OCI-LY7 (cell line): ENCODE results near the gene PCGF3. TPM values are rescaled to one million over a fixed set of nuclear protein-coding genes. Genes with fewer than 3 reads are reported as not detected.
"Not testable (repeated sequence)": the region's sequence is repeated elsewhere in the genome, so short reads cannot be mapped to it uniquely, and the experiment has no call there.

Source experiments
- BruUV-seq: library from RNA; stranded (reverse); fragments of 400-500 nt; replicated peaks from 2 replicates; lab custom pipeline; 2021; lab: Mats Ljungman, UMichigan
- CTCF ChIA-PET: fragments of 300-600 bp; sonication (Branson Sonifier 250); formaldehyde crosslinking; loops from one replicate; lab custom pipeline; 2022; ENCODE audit warnings: antibody characterized with exemption; ENCODE audit not compliant: unreplicated experiment; lab: Charles Lee
- POLR2A ChIA-PET: fragments of 300-600 bp; sonication (Branson Sonifier 250); formaldehyde crosslinking; loops from one replicate; lab custom pipeline; 2022; ENCODE audit warnings: antibody characterized with exemption; lab: Charles Lee
- DNase-seq: peaks from one replicate; pipeline ENCODE4 v3.0.0-alpha.2; 2015; ENCODE audit warnings: low spot score
- H2AFZ ChIP-seq: fragments of 200-600 bp; sonication (generic), shearing (Covaris generic); 2 replicates; pipeline ENCODE4 v1.6.1; 2014; ENCODE audit warnings: mild to moderate bottlenecking, antibody characterized with exemption, low read length, moderate library complexity
- H3K27ac ChIP-seq: fragments of 200-600 bp; sonication (generic); 2 replicates; pipeline ENCODE4 v1.5.1; 2014; ENCODE audit warnings: mixed run types, low read depth, mild to moderate bottlenecking, moderate library complexity, low read length, inconsistent platforms; ENCODE audit not compliant: poor library complexity, severe bottlenecking
- H3K36me3 ChIP-seq: fragments of 200-600 bp; sonication (generic); 2 replicates; pipeline ENCODE4 v1.6.1; 2014; ENCODE audit warnings: mild to moderate bottlenecking, antibody characterized with exemption, low read length, moderate library complexity, mixed read lengths; ENCODE audit not compliant: insufficient read depth
- H3K4me1 ChIP-seq: fragments of 200-600 bp; sonication (generic); 2 replicates; pipeline ENCODE4 v1.5.1; 2014; ENCODE audit warnings: mild to moderate bottlenecking, low read length; ENCODE audit not compliant: insufficient read depth, poor library complexity, severe bottlenecking
- H3K4me2 ChIP-seq: fragments of 200-600 bp; sonication (generic); 2 replicates; pipeline ENCODE4 v1.6.1; 2014; ENCODE audit warnings: mild to moderate bottlenecking, low read length
- H3K4me3 ChIP-seq: fragments of 200-600 bp; sonication (generic); 2 replicates; pipeline ENCODE4 v1.5.1; 2014; ENCODE audit warnings: mild to moderate bottlenecking, low read depth, low read length; ENCODE audit not compliant: poor library complexity, severe bottlenecking
- H3K79me2 ChIP-seq: fragments of 200-600 bp; sonication (generic); 2 replicates; pipeline ENCODE4 v1.6.1; 2016; ENCODE audit warnings: low read depth, mild to moderate bottlenecking, low read length, moderate library complexity, mixed read lengths; ENCODE audit not compliant: insufficient read depth
- H3K9me2 ChIP-seq: fragments of 200-600 bp; sonication (generic); 2 replicates; pipeline ENCODE4 v1.6.1; 2016; ENCODE audit warnings: mild to moderate bottlenecking, low read length, mixed read lengths; ENCODE audit not compliant: insufficient read depth
- H3K9me3 ChIP-seq: fragments of 200-600 bp; sonication (generic); 2 replicates; pipeline ENCODE4 v1.6.1; 2014; ENCODE audit warnings: mild to moderate bottlenecking, mixed run types, low read length, mixed read lengths
- H4K20me1 ChIP-seq: fragments of 200-600 bp; sonication (generic); 2 replicates; pipeline ENCODE4 v1.6.1; 2014; ENCODE audit warnings: mild to moderate bottlenecking, antibody characterized with exemption, low read length, moderate library complexity, mixed read lengths; ENCODE audit not compliant: insufficient read depth
- EZH2phosphoT487 ChIP-seq: fragments of 200-600 bp; sonication (generic); IDR thresholded peaks from 2 replicates; pipeline ENCODE4 v1.6.1; 2018; ENCODE audit warnings: low read depth, borderline replicate concordance, mild to moderate bottlenecking, mixed run types, antibody characterized with exemption, low read length, moderate library complexity, mixed read lengths
- intact Hi-C: fragments of 100-400 bp; cut with micrococcal nuclease; formaldehyde crosslinking; loops from one replicate; pipeline ENCODE4 v1.10.0; 2022; ENCODE audit not compliant: unreplicated experiment
- total RNA-seq, 2 experiments: library from RNA; depleted of rRNA in 1 of 2; stranded (reverse); fragments of >200 nt in 1 of 2; shearing (Covaris generic) in 1 of 2; gene quantifications; 2 replicates each; pipeline ENCODE4 v1.2.3, GENCODE V29; 2014 to 2022
- TF ChIP-seq, protein P1 (sequence below): fragments of 200-600 bp; sonication (generic); conservative IDR thresholded peaks from 2 replicates; pipeline ENCODE4 v1.5.1; 2014; ENCODE audit warnings: mild to moderate bottlenecking, antibody characterized with exemption, low read length, moderate library complexity, mixed read lengths

Gene PCGF3
- total RNA-seq, 2 experiments from 2014 or later: 33.8 to 50.2 TPM

DNA sequence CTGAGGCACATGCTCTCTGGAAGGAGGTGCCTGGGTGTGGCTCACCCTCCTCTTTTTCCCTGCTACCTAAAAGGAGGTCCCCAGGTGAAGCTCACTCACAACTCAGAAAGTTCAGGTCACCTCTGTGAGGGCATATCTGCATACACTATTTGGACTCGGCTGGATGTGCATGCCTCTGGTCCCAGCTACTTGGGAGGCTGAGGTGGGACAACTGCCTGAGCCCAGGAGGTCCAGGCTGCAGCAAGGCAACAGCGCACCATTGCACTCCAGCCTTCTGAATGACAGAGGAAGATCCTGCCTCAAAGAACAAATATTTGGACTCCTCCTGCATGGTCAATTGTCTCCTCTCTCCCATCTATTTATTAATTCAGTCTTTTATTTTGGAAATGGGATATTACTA, 73.9 kb downstream of the PCGF3 start:
- POLR2A ChIA-PET: interaction anchor here (1.4 kb wide), 1 partner anchor 15 kb away, joined by 9 read pairs; no protein-coding TSS in a partner anchor
- no peaks in the 10 kb centered on the region for H3K9me2 ChIP-seq
- CTCF ChIA-PET: no interaction called here
- H3K27ac ChIP-seq: no peak overlapping the region
- H3K9me3 ChIP-seq: no peaks in the 10 kb centered on the region; the same call in 1 of the 2 replicates
- H3K4me1 ChIP-seq: peaks cover 38% of the 10 kb centered on the region
- peak overlapping the region; percentile 97 for H3K4me3 ChIP-seq
- H3K79me2 ChIP-seq: peaks cover 56% of the 10 kb centered on the region
- no peak overlapping the region for H2AFZ ChIP-seq
- H3K4me2 ChIP-seq: peak overlapping the region; percentile 99; the same call in 1 of the 2 replicates
- H4K20me1 ChIP-seq: peaks cover 9% of the 10 kb centered on the region
- intact Hi-C loops: no loop called here
- no peak for TF ChIP-seq EZH2phosphoT487
- TF ChIP-seq, protein P1, sequence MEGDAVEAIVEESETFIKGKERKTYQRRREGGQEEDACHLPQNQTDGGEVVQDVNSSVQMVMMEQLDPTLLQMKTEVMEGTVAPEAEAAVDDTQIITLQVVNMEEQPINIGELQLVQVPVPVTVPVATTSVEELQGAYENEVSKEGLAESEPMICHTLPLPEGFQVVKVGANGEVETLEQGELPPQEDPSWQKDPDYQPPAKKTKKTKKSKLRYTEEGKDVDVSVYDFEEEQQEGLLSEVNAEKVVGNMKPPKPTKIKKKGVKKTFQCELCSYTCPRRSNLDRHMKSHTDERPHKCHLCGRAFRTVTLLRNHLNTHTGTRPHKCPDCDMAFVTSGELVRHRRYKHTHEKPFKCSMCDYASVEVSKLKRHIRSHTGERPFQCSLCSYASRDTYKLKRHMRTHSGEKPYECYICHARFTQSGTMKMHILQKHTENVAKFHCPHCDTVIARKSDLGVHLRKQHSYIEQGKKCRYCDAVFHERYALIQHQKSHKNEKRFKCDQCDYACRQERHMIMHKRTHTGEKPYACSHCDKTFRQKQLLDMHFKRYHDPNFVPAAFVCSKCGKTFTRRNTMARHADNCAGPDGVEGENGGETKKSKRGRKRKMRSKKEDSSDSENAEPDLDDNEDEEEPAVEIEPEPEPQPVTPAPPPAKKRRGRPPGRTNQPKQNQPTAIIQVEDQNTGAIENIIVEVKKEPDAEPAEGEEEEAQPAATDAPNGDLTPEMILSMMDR: no peak
- BruUV-seq: no TSS peak
- H3K36me3 ChIP-seq: peaks cover 68% of the 10 kb centered on the region
- no peak for DNase-seq

DNA sequence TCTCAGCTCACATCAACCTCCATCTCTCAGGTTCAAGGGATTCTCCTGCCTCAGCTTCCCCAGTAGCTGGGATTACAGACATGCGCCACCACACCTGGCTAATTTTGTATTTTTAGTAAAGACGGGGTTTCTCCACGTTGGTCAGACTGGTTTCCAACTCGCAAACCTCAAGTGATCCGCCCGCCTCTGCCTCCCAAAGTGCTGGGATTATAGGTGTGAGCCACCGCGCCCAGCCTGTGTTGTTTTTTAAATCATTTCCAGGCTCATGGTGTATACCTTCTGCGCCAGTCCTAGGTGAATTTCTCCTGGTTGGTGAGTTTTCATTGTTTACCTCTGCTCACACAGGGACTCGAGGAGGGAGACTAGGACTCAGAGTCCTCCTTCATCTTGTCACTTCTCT, 74.6 kb downstream of the PCGF3 start:
- Histone ChIP-seq H3K27ac (peak overlapping the region; percentile 63), H3K36me3 (peaks cover 61% of the 10 kb centered on the region), H3K79me2 (peaks cover 52% of the 10 kb centered on the region), H3K4me1 (peaks cover 38% of the 10 kb centered on the region), H3K4me2 (peak overlapping the region; percentile 99), H3K4me3 (peak overlapping the region; percentile 97)
- H3K9me3 ChIP-seq, H3K9me2 ChIP-seq, CTCF ChIA-PET, H2AFZ ChIP-seq, DNase-seq, H4K20me1 ChIP-seq: not testable (repeated sequence)
- intact Hi-C loops: loop anchor here (5.0 kb wide), 1 partner anchor 142 kb away; no protein-coding TSS in a partner anchor
- POLR2A ChIA-PET: interaction anchor here (1.4 kb wide), 1 partner anchor 14 kb away, joined by 9 read pairs; no protein-coding TSS in a partner anchor
- BruUV-seq: TSS peak; percentile 41

DNA sequence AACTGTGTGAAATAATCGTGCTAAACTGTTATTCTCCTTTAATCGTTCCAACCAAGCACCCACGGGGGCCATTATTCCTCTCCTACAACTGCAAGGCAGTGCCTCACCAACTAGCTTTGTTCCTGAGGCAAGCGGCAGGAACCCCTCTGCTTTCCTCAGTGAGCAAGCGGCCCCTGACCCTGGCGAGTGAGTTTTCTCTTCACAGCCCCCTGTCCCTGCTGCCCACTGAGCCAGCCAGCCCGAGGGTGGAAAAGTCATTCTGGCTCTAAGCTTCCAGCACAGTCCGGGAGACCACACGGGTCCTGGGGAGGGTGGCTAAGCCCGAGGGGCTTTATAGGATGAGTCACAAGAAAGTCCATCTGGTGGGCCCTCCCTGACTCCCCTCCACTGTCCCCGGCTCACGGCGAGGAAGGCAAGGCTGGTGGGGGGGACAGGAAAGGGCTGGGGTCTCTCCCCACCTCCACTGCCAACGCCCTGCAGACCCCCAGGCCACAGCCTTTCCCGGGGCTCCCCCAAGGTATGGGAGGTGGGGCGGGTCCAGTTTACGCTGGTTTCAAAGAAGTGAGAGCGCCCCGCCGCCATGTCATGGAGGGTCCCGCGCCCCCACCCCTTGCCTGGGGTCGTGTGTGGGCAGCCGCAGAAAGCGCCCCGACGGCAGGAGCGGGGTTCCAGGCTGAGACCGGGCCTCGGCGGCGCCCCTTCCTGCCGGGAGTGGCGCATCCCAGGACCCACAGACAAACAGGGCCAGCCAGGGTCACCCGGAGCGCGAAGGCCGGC, 75.3 kb downstream of the PCGF3 start:
- peak overlapping the region; percentile 97 for H3K4me3 ChIP-seq
- intact Hi-C loops: loop anchor here (5.0 kb wide), 1 partner anchor 141 kb away; no protein-coding TSS in a partner anchor
- peaks cover 55% of the 10 kb centered on the region for H3K36me3 ChIP-seq
- H3K27ac ChIP-seq: peak overlapping the region; percentile 63
- ChIA-PET POLR2A (interaction anchor here (1.0 to 3.3 kb wide), 4 partner anchors 13 to 14 kb away, joined by 3 to 39 read pairs (median 6); no protein-coding TSS in a partner anchor), CTCF (no interaction called here)
- H2AFZ ChIP-seq: no peak overlapping the region
- peaks cover 9% of the 10 kb centered on the region; the same call in 1 of the 2 replicates for H4K20me1 ChIP-seq
- H3K79me2 ChIP-seq: peaks cover 48% of the 10 kb centered on the region
- no TSS peak for BruUV-seq
- peak overlapping the region; percentile 99 for H3K4me2 ChIP-seq
- no peaks in the 10 kb centered on the region for H3K9me2 ChIP-seq
- no peak for DNase-seq
- no peaks in the 10 kb centered on the region for H3K9me3 ChIP-seq
- TF ChIP-seq EZH2phosphoT487: no peak
- TF ChIP-seq, protein P1: no peak
- peaks cover 38% of the 10 kb centered on the region for H3K4me1 ChIP-seq
